ENCODE data around the gene NQO2.

- TF ChIP-seq CTCF (IDR thresholded peaks at IDR 0.05; ENCODE audit: poor library complexity, severe bottlenecking) (no peak), EZH2 (IDR thresholded peaks at IDR 0.05; ENCODE audit: borderline replicate concordance, insufficient read depth, low read length, poor library complexity, severe bottlenecking) (no peak), POLR2AphosphoS5 (IDR thresholded peaks at IDR 0.05) (no peak), TAF1 (IDR thresholded peaks at IDR 0.05; ENCODE audit: low read depth) (no peak), EP300 (conservative IDR thresholded peaks at IDR 0.05; ENCODE audit: poor library complexity, severe bottlenecking) (no peak), REST (IDR thresholded peaks at IDR 0.05; ENCODE audit: borderline replicate concordance) (no peak), RAD21 (conservative IDR thresholded peaks at IDR 0.05) (no peak)
Measured at GRCh38 chr6:3033652-3034051, 34.0 kb downstream of the NQO2 start.

Data from neural cell (in vitro differentiated cells).